ENCODE measurements around the gene DSCAML1.

The DSCAML1 gene

GRCh38 chr11:117719480-117719879 is 77.5 kb downstream of the DSCAML1 start:
- no peak for DNase-seq

GRCh38 chr11:117717485-117718314 is 79.3 kb downstream of the DSCAML1 start:
- DNase-seq = no peak

GRCh38 chr11:117716521-117717440 is 80.2 kb downstream of the DSCAML1 start:
- no peak for DNase-seq

GRCh38 chr11:117715801-117716200 is 81.2 kb downstream of the DSCAML1 start:
- no peak for DNase-seq

GRCh38 chr11:117713538-117713991 is 83.5 kb downstream of the DSCAML1 start:
- no peak for DNase-seq

- DNase-seq = no peak
Measured at GRCh38 chr11:117712530-117712929, 84.5 kb downstream of the DSCAML1 start.

GRCh38 chr11:117711331-117711730 is 85.7 kb downstream of the DSCAML1 start:
- DNase-seq = no peak

GRCh38 chr11:117710211-117710610 is 86.8 kb downstream of the DSCAML1 start:
- no peak for DNase-seq

GRCh38 chr11:117706322-117706814 is 90.6 kb downstream of the DSCAML1 start:
- no peak for DNase-seq

GRCh38 chr11:117705866-117706265 is 91.2 kb downstream of the DSCAML1 start:
- DNase-seq = no peak

GRCh38 chr11:117704395-117705100 is 92.5 kb downstream of the DSCAML1 start:
- no peak for DNase-seq

- no peak for DNase-seq
Measured at GRCh38 chr11:117702946-117703598, 93.9 kb downstream of the DSCAML1 start.

GRCh38 chr11:117701781-117702180 is 95.2 kb downstream of the DSCAML1 start:
- DNase-seq = no peak

- no peak for DNase-seq
Measured at GRCh38 chr11:117700551-117700950, 96.5 kb downstream of the DSCAML1 start.

GRCh38 chr11:117697319-117697718 is 99.7 kb downstream of the DSCAML1 start:
- no peak for DNase-seq

- DNase-seq = no peak
Measured at GRCh38 chr11:117696540-117696939, 100.5 kb downstream of the DSCAML1 start.

GRCh38 chr11:117693344-117693743 is 103.7 kb downstream of the DSCAML1 start:
- no peak for DNase-seq

- DNase-seq = no peak
Measured at GRCh38 chr11:117691516-117691915, 105.5 kb downstream of the DSCAML1 start.

- DNase-seq = no peak
Measured at GRCh38 chr11:117691218-117691514, 105.8 kb downstream of the DSCAML1 start.

GRCh38 chr11:117690484-117691217 is 106.4 kb downstream of the DSCAML1 start:
- no peak for DNase-seq

- DNase-seq = no peak
Measured at GRCh38 chr11:117688255-117688797, 108.7 kb downstream of the DSCAML1 start.
